HG03095 (cell line): ENCODE results near the gene BANF2.

Experiments
- ATAC-seq: cut with Tn5 transposase; IDR thresholded peaks from one replicate; pipeline ENCODE4 v1.9.1; 2021; ENCODE audit warnings: moderate library complexity; ENCODE audit not compliant: unreplicated experiment

BANF2 gene

GRCh38 chr20:17708675-17709360 lies 9.1 kb downstream of the BANF2 start:
- no peak for ATAC-seq

GRCh38 chr20:17709361-17710293 lies 9.9 kb downstream of the BANF2 start:
- no peak for ATAC-seq

GRCh38 chr20:17710379-17711266 lies 10.9 kb downstream of the BANF2 start:
- ATAC-seq, result no peak

GRCh38 chr20:17711267-17711627 lies 11.5 kb downstream of the BANF2 start:
- ATAC-seq, result no peak

GRCh38 chr20:17712201-17712600 lies 12.4 kb downstream of the BANF2 start:
- ATAC-seq, result no peak

GRCh38 chr20:17712708-17713107 lies 12.9 kb downstream of the BANF2 start:
- ATAC-seq, result no peak

GRCh38 chr20:17714597-17714996 lies 14.8 kb downstream of the BANF2 start:
- ATAC-seq, result no peak

- no peak for ATAC-seq
Observed at GRCh38 chr20:17715075-17715474, 15.3 kb downstream of the BANF2 start.

- ATAC-seq, result no peak
Observed at GRCh38 chr20:17716331-17716730, 16.6 kb downstream of the BANF2 start.

GRCh38 chr20:17720755-17721154 lies 21.0 kb downstream of the BANF2 start:
- ATAC-seq, result no peak

- ATAC-seq, result no peak
Observed at GRCh38 chr20:17721802-17722486, 22.2 kb downstream of the BANF2 start.

- no peak for ATAC-seq
Observed at GRCh38 chr20:17722493-17723300, 22.9 kb downstream of the BANF2 start.

GRCh38 chr20:17723301-17723691 lies 23.5 kb downstream of the BANF2 start:
- ATAC-seq, result no peak

- ATAC-seq, result no peak
Observed at GRCh38 chr20:17725094-17725835, 25.5 kb downstream of the BANF2 start.

GRCh38 chr20:17726902-17727301 lies 27.1 kb downstream of the BANF2 start:
- ATAC-seq, result no peak

- ATAC-seq, result no peak
Observed at GRCh38 chr20:17727351-17727750, 27.6 kb downstream of the BANF2 start.

GRCh38 chr20:17728074-17728473 lies 28.3 kb downstream of the BANF2 start:
- ATAC-seq, result no peak

- no peak for ATAC-seq
Observed at GRCh38 chr20:17730071-17730470, 30.3 kb downstream of the BANF2 start.

GRCh38 chr20:17731233-17731632 lies 31.5 kb downstream of the BANF2 start:
- no peak for ATAC-seq
